Right lobe of liver (tissue), 6 donors: Measurements from ENCODE around the gene BTNL3. TPM values are rescaled to one million over a fixed set of nuclear protein-coding genes. Genes with fewer than 3 reads are reported as not detected.

ENCODE experiments used
- ATAC-seq, 4 donors: fragments of 200-7000 bp; cut with Tn5 transposase; one replicate each; pipeline ENCODE4 v1.9.1; 2020; ENCODE audit warnings: mild to moderate bottlenecking in 4 of 4, moderate library complexity in 4 of 4
- DNase-seq, 3 donors: peaks; one replicate each; pipeline ENCODE4 v3.0.0-alpha.2; 2020
- H3K27ac ChIP-seq, 3 donors: fragments of 200-600 bp; one replicate each; pipeline ENCODE4 v1.8.0; 2022
- H3K27me3 ChIP-seq, 2 donors: fragments of 200-600 bp; one replicate each; pipeline ENCODE4 v1.8.0; 2022
- H3K36me3 ChIP-seq, 4 donors: fragments of 200-600 bp; sonication (generic) in 1 of 4; one replicate each; pipeline versions ENCODE4 v1.5.1 to v1.8.0; 2017 to 2022; ENCODE audit warnings: control low read depth in 1 of 4
- H3K4me1 ChIP-seq, 4 donors: fragments of 200-600 bp; sonication (generic) in 1 of 4; one replicate each; pipeline versions ENCODE4 v1.5.1 to v1.8.0; 2017 to 2022; ENCODE audit warnings: control low read depth in 1 of 4
- H3K4me3 ChIP-seq, 3 donors: fragments of 200-600 bp; one replicate each; pipeline ENCODE4 v1.8.0; 2022
- H3K9me3 ChIP-seq, 4 donors: fragments of 200-600 bp; sonication (generic) in 1 of 4; one replicate each; pipeline versions ENCODE4 v1.5.1 to v1.8.0; 2017 to 2022; ENCODE audit warnings: control low read depth in 1 of 4
- POLR2A ChIP-seq: fragments of 450-650 bp; IDR thresholded peaks from one replicate; pipeline ENCODE4 v1.6.1; 2017; ENCODE audit warnings: antibody characterized with exemption, mild to moderate bottlenecking
- WGBS: methylation state at CpG from one replicate; pipeline ENCODE4 v1.1.6; 2018; ENCODE audit warnings: low coverage, low lambda C conversion rate; ENCODE audit not compliant: insufficient coverage; ENCODE audit errors: missing lambda C conversion rate; 5-methylcytosine and 5-hydroxymethylcytosine counted together
- intact Hi-C, 2 donors: fragments of 100-400 bp; cut with DNase I; formaldehyde crosslinking; loops; one replicate each; pipeline versions ENCODE4 v1.11.2 to v1.14.1; 2022
- total RNA-seq, 6 experiments: library from RNA; depleted of rRNA in 2 of 6; stranded (reverse); fragments of >200 nt in 2 of 6; fragmentation: NEBNext Ultra II Directional in 3 of 6; extraction: Animal tissue kit (Norgen Biotek cat#: 25700) in 3 of 6; gene quantifications; one replicate each; pipeline versions ENCODE4 v1.1.0 to v1.2.4, GENCODE V29; 2016 to 2023
- TF ChIP-seq, protein P1 (sequence below), 4 donors: fragments of 200-600 bp in 3 of 4; fragments of 450-650 bp in 1 of 4; IDR thresholded peaks; one replicate each; pipeline versions ENCODE4 v1.5.1 to v1.8.0; 2016 to 2022; ENCODE audit warnings: antibody characterized with exemption in 4 of 4, mild to moderate bottlenecking in 2 of 4
- donor health status: DM: no; HTN: yes; CAD: no.
- donor health status: DM: no; HTN: no; CAD: no.
- donor health status: DM: no; HTN: no; CAD: no.
- donor health status: DM: no; HTN: yes; CAD: no.
- donor health status: DM: no; HTN: yes; CAD: no.

Gene BTNL3
- total RNA-seq, 6 experiments from 2014 or later: not detected

DNA sequence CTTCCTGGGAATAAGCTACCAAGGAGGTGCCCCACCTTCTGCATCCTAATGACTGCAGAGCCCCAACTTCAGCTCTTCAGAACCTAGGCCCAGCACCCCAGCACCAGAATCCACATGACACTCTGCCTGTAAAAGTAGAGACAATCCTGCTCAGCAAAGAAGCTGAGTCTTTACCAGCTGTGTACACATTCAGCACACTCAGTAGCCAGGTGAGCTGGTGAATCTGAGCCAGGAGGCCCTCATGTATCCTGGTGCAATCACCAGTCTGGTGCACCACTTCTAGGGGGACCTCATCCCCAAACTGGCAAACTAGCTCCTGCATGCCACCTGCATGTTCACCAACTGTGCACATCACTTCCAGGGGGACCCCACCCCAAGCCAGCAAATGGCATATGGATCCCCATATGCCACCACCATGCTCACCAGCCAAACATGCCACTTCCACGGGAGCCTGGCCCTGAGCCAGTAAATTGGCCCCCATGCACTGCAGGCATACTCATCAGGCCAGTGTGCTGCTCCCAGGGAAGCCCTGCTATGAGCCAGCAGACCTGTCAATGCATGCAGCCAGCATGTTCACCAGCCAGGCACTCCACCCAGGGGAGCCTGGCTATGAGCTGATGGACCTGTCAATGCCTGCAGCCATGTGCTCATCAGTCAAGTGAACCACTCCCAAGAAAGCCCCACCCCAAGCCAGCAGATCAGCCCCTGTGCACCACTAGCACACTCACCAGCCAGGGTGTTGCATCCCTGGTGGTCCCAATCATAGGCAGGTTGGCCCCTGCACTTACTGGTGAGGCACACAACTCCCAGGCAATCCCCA is 35.8 kb downstream of the BTNL3 start:
- peak in 1 of 4 donors; percentile 16 for ATAC-seq
- intact Hi-C loops: no loop called here
- TF ChIP-seq, protein P1, sequence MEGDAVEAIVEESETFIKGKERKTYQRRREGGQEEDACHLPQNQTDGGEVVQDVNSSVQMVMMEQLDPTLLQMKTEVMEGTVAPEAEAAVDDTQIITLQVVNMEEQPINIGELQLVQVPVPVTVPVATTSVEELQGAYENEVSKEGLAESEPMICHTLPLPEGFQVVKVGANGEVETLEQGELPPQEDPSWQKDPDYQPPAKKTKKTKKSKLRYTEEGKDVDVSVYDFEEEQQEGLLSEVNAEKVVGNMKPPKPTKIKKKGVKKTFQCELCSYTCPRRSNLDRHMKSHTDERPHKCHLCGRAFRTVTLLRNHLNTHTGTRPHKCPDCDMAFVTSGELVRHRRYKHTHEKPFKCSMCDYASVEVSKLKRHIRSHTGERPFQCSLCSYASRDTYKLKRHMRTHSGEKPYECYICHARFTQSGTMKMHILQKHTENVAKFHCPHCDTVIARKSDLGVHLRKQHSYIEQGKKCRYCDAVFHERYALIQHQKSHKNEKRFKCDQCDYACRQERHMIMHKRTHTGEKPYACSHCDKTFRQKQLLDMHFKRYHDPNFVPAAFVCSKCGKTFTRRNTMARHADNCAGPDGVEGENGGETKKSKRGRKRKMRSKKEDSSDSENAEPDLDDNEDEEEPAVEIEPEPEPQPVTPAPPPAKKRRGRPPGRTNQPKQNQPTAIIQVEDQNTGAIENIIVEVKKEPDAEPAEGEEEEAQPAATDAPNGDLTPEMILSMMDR (IDR thresholded peaks at IDR 0.05): no peak
- TF ChIP-seq POLR2A: no peak

DNA sequence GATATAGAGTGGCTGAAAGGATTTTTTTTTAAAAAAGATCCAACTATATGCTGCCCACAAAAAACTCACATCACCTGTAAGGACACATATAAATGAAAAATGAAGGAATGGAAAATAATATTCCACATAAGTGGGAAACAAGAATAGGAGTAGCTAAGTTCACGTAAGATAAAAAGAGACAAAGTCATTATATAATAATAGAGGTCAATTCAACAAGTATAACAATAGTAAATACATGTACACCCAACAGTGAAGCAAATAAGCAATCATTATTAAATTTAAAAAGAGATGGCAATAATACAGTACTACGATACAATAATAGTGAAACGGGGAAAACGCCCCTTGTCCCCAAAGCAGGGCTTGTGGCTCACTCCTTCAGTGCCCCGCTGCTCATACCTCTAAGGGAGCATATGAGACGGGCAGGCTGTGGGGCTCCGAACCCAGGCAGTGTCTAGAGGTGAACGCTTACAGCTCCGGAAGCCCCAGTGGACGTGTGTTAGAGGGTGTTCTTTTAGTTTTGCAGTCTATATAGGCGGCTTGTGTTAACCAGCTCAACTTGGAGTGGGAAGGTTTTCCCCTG is 38.9 kb downstream of the BTNL3 start:
- H3K36me3 ChIP-seq: no peaks in the 10 kb centered on the region
- WGBS: 65% methylated on average over 7 of the region's 11 CpGs
- no peaks in the 10 kb centered on the region for H3K9me3 ChIP-seq
- H3K27ac ChIP-seq: no peak overlapping the region
- DNase-seq (peak in 1 of 3 donors; percentile 32), ATAC-seq (no peak)
- no peak for TF ChIP-seq POLR2A
- H3K4me1 ChIP-seq: no peaks in the 10 kb centered on the region
- no peaks in the 10 kb centered on the region for H3K27me3 ChIP-seq
- intact Hi-C loops: no loop called here
- H3K4me3 ChIP-seq: no peak overlapping the region

More for the DNA sequence above, 35.8 kb downstream of the BTNL3 start:
- H3K9me3 ChIP-seq: no peaks in the 10 kb centered on the region
- no peaks in the 10 kb centered on the region for H3K27me3 ChIP-seq
- H3K27ac ChIP-seq: no peak overlapping the region
- DNase-seq: peak in 1 of 3 donors; percentile 24
- no peak overlapping the region for H3K4me3 ChIP-seq
- H3K4me1 ChIP-seq: no peaks in the 10 kb centered on the region
- H3K36me3 ChIP-seq: no peaks in the 10 kb centered on the region
- WGBS: no CpG with 5 or more reads among the region's 1 CpG

DNA sequence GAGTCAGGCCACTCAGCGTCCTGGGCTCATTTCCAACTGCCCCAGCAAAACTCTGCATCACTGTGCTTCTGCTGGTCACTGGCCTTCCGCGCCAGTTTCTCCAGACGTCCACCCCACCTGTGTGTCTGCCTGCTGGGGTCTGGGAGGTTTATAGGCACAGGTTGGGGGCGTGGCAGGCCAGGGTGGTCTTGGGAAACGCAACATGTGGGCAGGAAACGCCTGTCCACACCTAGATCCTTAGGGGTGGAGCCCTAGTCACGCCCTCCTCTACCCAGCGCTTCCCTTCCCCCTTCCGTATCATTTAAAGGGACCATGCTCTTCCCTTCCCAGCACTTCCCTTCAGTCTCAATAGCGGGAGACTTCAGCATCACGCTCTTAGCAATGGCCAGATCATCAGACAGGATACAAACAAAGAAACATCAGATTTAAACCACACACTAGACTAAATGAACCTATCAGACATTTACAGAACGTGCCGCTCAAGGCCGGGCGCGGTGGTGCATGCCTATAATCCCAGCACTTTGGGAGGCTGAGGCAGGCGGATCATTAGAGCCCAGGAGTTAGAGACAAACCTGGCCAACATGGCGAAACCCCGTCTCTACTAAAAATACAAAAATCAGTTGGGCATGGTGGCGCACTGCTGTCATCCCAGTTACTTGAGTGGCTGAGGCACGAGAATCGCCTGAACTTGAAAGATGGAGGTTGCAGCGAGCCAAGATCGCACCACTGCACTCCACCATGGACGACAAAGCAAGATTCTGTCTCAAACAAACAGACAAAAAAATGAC is 39.6 kb downstream of the BTNL3 start:
- 86% methylated on average over 18 of the region's 26 CpGs for WGBS

DNA sequence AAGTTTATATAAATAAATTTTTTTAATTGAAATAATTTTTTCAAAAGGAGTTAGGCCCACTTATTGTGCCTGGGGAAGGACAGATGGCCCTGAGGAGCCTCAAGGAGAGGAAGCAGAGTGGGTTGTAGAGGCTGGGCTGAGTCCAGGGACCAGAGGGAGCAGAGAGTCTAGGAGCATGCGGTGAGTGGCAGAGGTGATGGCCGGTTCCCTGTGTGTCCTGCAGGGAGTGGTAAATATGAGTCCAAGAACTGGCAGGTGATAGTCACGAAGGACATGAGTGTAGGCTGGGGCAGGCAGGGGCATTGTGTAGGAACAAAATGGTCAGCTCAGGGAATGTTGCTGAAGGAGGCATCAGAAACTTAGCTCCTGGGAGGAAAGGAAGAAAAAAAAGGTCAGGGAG is 43.1 kb downstream of the BTNL3 start:
- Histone ChIP-seq H3K4me1 (no peaks in the 10 kb centered on the region), H3K36me3 (no peaks in the 10 kb centered on the region), H3K4me3 (no peak overlapping the region), H3K9me3 (no peaks in the 10 kb centered on the region), H3K27ac (no peak overlapping the region), H3K27me3 (no peaks in the 10 kb centered on the region)
- intact Hi-C loops: no loop called here
- TF ChIP-seq, protein P1 (IDR thresholded peaks at IDR 0.05): no peak
- no peak for TF ChIP-seq POLR2A
- ATAC-seq (no peak), DNase-seq (peak in 1 of 3 donors; percentile 15)
- WGBS: 60% methylated on average over 2 of the region's 3 CpGs

More for the DNA sequence above, 39.6 kb downstream of the BTNL3 start:
- ATAC-seq (no peak), DNase-seq (no peak)
- Histone ChIP-seq H3K4me1 (no peaks in the 10 kb centered on the region), H3K27ac (no peak overlapping the region), H3K36me3 (no peaks in the 10 kb centered on the region), H3K27me3 (no peaks in the 10 kb centered on the region), H3K4me3 (no peak overlapping the region), H3K9me3 (no peaks in the 10 kb centered on the region)
- intact Hi-C loops: no loop called here
- TF ChIP-seq POLR2A: no peak
- TF ChIP-seq, protein P1 (IDR thresholded peaks at IDR 0.05): no peak
